ENCODE results near the gene NOL11.

NOL11 gene

GRCh38 chr17:67707442-67707841 lies 10.3 kb upstream of the NOL11 start:
- no peak overlapping the region for H3K4me3 ChIP-seq (ENCODE audit: low read depth, low read length)
- TF ChIP-seq, protein P1, sequence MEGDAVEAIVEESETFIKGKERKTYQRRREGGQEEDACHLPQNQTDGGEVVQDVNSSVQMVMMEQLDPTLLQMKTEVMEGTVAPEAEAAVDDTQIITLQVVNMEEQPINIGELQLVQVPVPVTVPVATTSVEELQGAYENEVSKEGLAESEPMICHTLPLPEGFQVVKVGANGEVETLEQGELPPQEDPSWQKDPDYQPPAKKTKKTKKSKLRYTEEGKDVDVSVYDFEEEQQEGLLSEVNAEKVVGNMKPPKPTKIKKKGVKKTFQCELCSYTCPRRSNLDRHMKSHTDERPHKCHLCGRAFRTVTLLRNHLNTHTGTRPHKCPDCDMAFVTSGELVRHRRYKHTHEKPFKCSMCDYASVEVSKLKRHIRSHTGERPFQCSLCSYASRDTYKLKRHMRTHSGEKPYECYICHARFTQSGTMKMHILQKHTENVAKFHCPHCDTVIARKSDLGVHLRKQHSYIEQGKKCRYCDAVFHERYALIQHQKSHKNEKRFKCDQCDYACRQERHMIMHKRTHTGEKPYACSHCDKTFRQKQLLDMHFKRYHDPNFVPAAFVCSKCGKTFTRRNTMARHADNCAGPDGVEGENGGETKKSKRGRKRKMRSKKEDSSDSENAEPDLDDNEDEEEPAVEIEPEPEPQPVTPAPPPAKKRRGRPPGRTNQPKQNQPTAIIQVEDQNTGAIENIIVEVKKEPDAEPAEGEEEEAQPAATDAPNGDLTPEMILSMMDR (conservative IDR thresholded peaks at IDR 0.05; ENCODE audit: low read depth, low read length) = no peak
- DNase-seq (ENCODE audit: low read depth) = no peak

GRCh38 chr17:67708378-67708777 lies 9.4 kb upstream of the NOL11 start:
- TF ChIP-seq, protein P1 (conservative IDR thresholded peaks at IDR 0.05; ENCODE audit: low read depth, low read length) = no peak
- H3K4me3 ChIP-seq (ENCODE audit: low read depth, low read length) = no peak overlapping the region
- DNase-seq (ENCODE audit: low read depth) = no peak

GRCh38 chr17:67711916-67712315 lies 5.8 kb upstream of the NOL11 start:
- H3K4me3 ChIP-seq (ENCODE audit: low read depth, low read length) = no peak overlapping the region
- TF ChIP-seq, protein P1 (conservative IDR thresholded peaks at IDR 0.05; ENCODE audit: low read depth, low read length) = no peak
- no peak for DNase-seq (ENCODE audit: low read depth)

DNA sequence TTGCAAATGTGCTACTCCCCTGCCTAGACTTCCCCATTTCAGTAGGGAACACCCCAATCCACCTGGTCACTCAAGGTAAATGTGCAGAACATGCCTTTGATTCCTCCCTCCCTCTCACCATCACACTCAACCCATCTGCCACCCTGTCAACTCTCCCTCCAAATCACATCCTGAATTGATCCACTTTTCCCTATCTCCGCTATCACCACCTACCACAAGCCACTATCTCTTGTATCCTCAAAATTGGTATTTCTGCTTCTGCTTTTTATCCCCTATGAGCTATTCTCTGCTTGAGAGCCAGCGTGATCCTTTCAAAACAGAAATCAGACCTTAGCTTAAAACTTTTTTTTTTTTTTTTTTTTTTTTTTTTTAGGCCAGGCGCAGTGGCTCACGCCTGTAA lies 5.4 kb upstream of the NOL11 start:
- TF ChIP-seq, protein P1 (conservative IDR thresholded peaks at IDR 0.05; ENCODE audit: low read depth, low read length) = no peak
- H3K4me3 ChIP-seq (ENCODE audit: low read depth, low read length) = no peak overlapping the region
- no peak for DNase-seq (ENCODE audit: low read depth)

- no peak overlapping the region for H3K4me3 ChIP-seq (ENCODE audit: low read depth, low read length)
- TF ChIP-seq, protein P1 (conservative IDR thresholded peaks at IDR 0.05; ENCODE audit: low read depth, low read length) = no peak
- DNase-seq (ENCODE audit: low read depth) = no peak
Observed at GRCh38 chr17:67713169-67713568, 4.6 kb upstream of the NOL11 start.

- TF ChIP-seq, protein P1 (conservative IDR thresholded peaks at IDR 0.05; ENCODE audit: low read depth, low read length) = no peak
- no peak for DNase-seq (ENCODE audit: low read depth)
- H3K4me3 ChIP-seq (ENCODE audit: low read depth, low read length) = no peak overlapping the region
Observed at GRCh38 chr17:67716405-67716798, 1.3 kb upstream of the NOL11 start.

GRCh38 chr17:67717192-67717623 lies 528 bp upstream of the NOL11 start:
- TF ChIP-seq, protein P1 (conservative IDR thresholded peaks at IDR 0.05; ENCODE audit: low read depth, low read length) = no peak
- H3K4me3 ChIP-seq (ENCODE audit: low read depth, low read length) = peak overlapping the region; percentile 63
- DNase-seq (ENCODE audit: low read depth) = no peak
